Vagina (tissue), 2 donors: ENCODE measurements around the gene CPZ. TPM values are rescaled to one million over a fixed set of nuclear protein-coding genes. Genes with fewer than 3 reads are reported as not detected.

ENCODE experiments used
- DNase-seq, 2 donors: peaks; one replicate each; pipeline ENCODE4 v3.0.0-alpha.2; 2017; ENCODE audit errors: extremely low spot score in 2 of 2
- H3K27ac ChIP-seq: fragments of 200-600 bp; sonication (generic); one replicate; pipeline ENCODE4 v1.5.1; 2019
- H3K27me3 ChIP-seq: fragments of 200-600 bp; sonication (generic); one replicate; pipeline ENCODE4 v1.5.1; 2019
- H3K36me3 ChIP-seq, 2 donors: fragments of 200-600 bp; sonication (generic); one replicate each; pipeline ENCODE4 v1.5.1; 2017 to 2019
- H3K4me1 ChIP-seq: fragments of 200-600 bp; sonication (generic); one replicate; pipeline ENCODE4 v1.5.1; 2019
- H3K4me3 ChIP-seq, 2 donors: fragments of 200-600 bp; sonication (generic); 1 replicate in 1 of 2; 2 replicates in 1 of 2; pipeline ENCODE4 v1.5.1; 2016 to 2019
- H3K9me3 ChIP-seq: fragments of 200-600 bp; sonication (generic); one replicate; pipeline ENCODE4 v1.5.1; 2019
- POLR2A ChIP-seq, 2 donors: fragments of 450-650 bp; IDR thresholded peaks; one replicate each; pipeline ENCODE4 v1.6.1; 2017; ENCODE audit warnings: antibody characterized with exemption in 2 of 2, mild to moderate bottlenecking in 2 of 2, moderate library complexity in 2 of 2
- POLR2AphosphoS5 ChIP-seq, 2 donors: sonication (generic); formaldehyde crosslinking; IDR thresholded peaks; one replicate each; pipeline ENCODE4 v1.9.0; 2017; ENCODE audit warnings: antibody characterized with exemption in 2 of 2, mild to moderate bottlenecking in 2 of 2, low read depth in 1 of 2; ENCODE audit not compliant: insufficient read depth in 1 of 2
- intact Hi-C: fragments of 100-400 bp; cut with DNase I; formaldehyde crosslinking; loops from one replicate; pipeline ENCODE4 v1.15.1; 2023
- total RNA-seq: library from RNA; depleted of rRNA; stranded (reverse); fragments of >200 nt; gene quantifications from one replicate; pipeline ENCODE4 v1.2.3, GENCODE V29; 2016
- TF ChIP-seq, protein P1 (sequence below), 3 experiments: fragments of 450-650 bp in 2 of 3; fragments of 200-600 bp in 1 of 3; sonication (generic) in 1 of 3; IDR thresholded peaks; one replicate each; pipeline ENCODE4 v1.5.1; 2017 to 2019; ENCODE audit warnings: antibody characterized with exemption in 3 of 3, mild to moderate bottlenecking in 2 of 3, moderate library complexity in 2 of 3

CPZ gene
- total RNA-seq, 1 donor from 2014 or later, result 26.3 TPM

DNA sequence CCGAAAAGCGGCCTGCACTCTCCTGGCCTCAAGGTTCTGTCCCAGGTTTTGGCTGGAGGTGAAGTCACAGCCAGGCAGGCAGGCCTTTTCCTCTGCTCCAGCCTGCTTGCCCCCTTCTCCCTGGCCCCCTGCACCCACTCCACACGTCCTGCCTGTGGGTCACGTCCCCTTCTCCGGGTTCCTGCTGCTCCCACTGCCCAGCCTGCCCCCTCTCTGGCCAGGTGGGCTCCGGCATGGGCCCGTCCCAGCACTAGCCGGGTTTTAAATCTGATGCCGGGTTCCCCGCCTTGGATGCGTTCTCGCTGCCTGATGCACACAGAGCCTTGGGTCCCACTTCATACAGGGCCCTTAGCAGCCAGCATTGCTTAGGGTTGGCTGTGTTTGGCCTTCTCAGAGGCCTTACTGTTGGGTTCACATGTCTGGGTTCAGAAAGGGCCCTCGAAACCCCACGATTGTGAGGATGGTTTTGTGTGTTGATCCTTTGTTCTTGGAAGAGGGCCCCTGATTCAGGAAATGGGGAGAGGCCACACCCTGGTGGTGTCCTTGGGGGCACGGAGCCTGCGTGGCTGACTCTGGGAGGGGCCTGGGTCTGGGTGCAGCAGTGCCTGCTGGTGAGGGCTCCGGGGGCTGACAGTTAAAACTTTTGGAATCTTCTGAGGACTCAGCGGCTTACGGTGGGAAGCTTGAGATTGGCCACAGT, 6.0 kb downstream of the CPZ start:
- intact Hi-C loops, result no loop called here
- Histone ChIP-seq H3K9me3 (no peaks in the 10 kb centered on the region), H3K4me3 (no peak overlapping the region), H3K27me3 (no peaks in the 10 kb centered on the region), H3K36me3 (no peaks in the 10 kb centered on the region), H3K4me1 (peaks cover 29% of the 10 kb centered on the region), H3K27ac (peak overlapping the region; percentile 56)
- DNase-seq, result no peak
- TF ChIP-seq, protein P1, sequence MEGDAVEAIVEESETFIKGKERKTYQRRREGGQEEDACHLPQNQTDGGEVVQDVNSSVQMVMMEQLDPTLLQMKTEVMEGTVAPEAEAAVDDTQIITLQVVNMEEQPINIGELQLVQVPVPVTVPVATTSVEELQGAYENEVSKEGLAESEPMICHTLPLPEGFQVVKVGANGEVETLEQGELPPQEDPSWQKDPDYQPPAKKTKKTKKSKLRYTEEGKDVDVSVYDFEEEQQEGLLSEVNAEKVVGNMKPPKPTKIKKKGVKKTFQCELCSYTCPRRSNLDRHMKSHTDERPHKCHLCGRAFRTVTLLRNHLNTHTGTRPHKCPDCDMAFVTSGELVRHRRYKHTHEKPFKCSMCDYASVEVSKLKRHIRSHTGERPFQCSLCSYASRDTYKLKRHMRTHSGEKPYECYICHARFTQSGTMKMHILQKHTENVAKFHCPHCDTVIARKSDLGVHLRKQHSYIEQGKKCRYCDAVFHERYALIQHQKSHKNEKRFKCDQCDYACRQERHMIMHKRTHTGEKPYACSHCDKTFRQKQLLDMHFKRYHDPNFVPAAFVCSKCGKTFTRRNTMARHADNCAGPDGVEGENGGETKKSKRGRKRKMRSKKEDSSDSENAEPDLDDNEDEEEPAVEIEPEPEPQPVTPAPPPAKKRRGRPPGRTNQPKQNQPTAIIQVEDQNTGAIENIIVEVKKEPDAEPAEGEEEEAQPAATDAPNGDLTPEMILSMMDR (IDR thresholded peaks at IDR 0.05), result no peak
- TF ChIP-seq POLR2A (IDR thresholded peaks at IDR 0.05) (no peak), POLR2AphosphoS5 (IDR thresholded peaks at IDR 0.05; ENCODE audit: insufficient read depth in 1 of 2, low read depth in 1 of 2) (no peak)

DNA sequence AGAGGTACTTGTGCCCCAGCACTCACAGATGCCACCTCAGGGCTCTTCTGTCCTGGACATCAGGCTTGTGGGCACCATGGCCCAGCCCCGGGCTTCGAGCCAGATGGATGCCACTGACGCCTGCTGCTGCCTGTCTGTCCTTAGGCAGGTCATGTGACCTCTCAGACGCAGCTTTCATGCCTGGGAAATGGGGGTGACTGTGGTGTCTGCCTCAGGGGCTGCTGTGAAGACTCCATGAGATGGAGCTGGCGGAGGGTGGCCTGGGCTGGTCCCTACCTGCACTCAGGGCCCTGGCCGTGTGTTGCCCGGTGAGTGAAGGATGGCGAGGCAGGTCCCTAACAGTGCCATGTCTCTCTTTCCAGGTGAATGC, 6.5 kb downstream of the CPZ start:
- H3K27me3 ChIP-seq, result no peaks in the 10 kb centered on the region
- H3K4me1 ChIP-seq, result peaks cover 29% of the 10 kb centered on the region
- intact Hi-C loops, result no loop called here
- H3K4me3 ChIP-seq, result no peak overlapping the region
- no peak for DNase-seq
- no peaks in the 10 kb centered on the region for H3K36me3 ChIP-seq
- H3K9me3 ChIP-seq, result no peaks in the 10 kb centered on the region
- peak overlapping the region; percentile 56 for H3K27ac ChIP-seq
- TF ChIP-seq POLR2AphosphoS5 (IDR thresholded peaks at IDR 0.05; ENCODE audit: insufficient read depth in 1 of 2, low read depth in 1 of 2), result no peak
- TF ChIP-seq, protein P1 (IDR thresholded peaks at IDR 0.05), result no peak
- TF ChIP-seq POLR2A (IDR thresholded peaks at IDR 0.05), result no peak

DNA sequence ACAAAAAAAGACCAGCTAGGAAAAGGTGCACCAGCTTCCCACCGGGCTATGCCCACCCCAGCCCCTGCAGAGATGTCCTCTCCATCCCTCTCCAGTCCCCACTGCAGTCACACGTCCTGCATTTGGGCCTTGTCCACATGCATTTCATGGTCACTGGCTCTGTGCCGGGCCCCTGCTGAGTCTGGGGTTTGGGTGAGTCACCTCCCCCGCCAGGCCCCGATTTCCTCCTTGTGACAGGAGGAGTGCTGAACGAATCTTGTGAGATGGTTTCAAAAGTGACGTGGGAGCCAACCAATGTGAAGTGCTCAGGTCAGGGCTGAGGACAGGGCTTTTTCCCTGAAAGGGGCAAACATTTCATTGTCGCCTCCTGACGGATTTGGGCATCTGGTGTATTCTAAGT, 7.1 kb downstream of the CPZ start:
- Histone ChIP-seq H3K4me1 (peaks cover 29% of the 10 kb centered on the region), H3K27me3 (no peaks in the 10 kb centered on the region), H3K27ac (peak overlapping the region; percentile 56), H3K9me3 (no peaks in the 10 kb centered on the region), H3K4me3 (no peak overlapping the region), H3K36me3 (no peaks in the 10 kb centered on the region)
- DNase-seq, result no peak
- intact Hi-C loops, result no loop called here
- peak in 1 of 2 donors; percentile 29 for TF ChIP-seq POLR2AphosphoS5 (IDR thresholded peaks at IDR 0.05; ENCODE audit: insufficient read depth in 1 of 2, low read depth in 1 of 2)
- TF ChIP-seq, protein P1 (IDR thresholded peaks at IDR 0.05), result no peak

DNA sequence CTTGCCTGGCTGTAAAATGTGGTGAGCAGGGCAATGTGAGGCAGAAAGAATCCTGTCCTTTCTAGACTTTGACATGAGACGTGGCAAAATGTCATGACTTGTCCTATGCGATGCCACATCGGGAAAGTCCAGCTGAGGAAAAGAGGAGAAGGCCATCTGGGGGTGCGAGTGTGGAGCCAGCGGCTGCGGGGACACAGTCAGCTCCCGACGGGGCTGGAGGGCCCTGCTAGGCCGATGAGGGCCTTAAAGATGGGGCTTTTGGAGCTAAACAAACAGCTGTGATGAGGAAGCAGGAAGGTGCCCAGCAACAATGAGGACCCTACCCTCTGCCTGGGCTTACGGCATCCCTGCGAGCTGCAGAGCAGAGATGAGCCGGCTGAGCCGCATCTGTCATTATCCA, 7.7 kb downstream of the CPZ start:
- Histone ChIP-seq H3K4me1 (peaks cover 25% of the 10 kb centered on the region), H3K27me3 (no peaks in the 10 kb centered on the region), H3K36me3 (no peaks in the 10 kb centered on the region), H3K4me3 (no peak overlapping the region), H3K9me3 (no peaks in the 10 kb centered on the region), H3K27ac (no peak overlapping the region)
- DNase-seq, result no peak
- TF ChIP-seq POLR2AphosphoS5 (IDR thresholded peaks at IDR 0.05; ENCODE audit: insufficient read depth in 1 of 2, low read depth in 1 of 2), result no peak
- TF ChIP-seq, protein P1 (IDR thresholded peaks at IDR 0.05), result no peak
- no peak for TF ChIP-seq POLR2A (IDR thresholded peaks at IDR 0.05)
- intact Hi-C loops, result no loop called here

DNA sequence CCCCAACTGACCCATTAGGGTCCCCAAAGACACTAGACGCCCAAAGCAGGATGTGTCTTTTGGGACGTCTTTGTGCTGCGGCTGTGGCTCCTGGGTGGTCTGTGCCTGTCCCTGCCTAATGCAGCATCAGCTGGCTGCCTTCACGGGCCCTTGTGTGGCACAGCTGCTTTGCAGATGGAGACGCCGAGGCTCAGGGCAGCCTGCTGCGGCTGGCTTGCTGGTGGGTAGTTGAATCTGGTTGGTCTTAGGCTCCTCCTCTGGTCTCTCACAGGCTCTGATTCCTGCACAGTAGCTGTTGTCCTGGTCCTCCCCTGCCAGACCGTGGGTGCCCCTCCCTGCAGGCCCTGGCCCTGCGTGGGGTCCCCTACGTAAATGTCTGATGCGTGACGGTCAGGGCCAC, 8.1 kb downstream of the CPZ start:
- Histone ChIP-seq H3K36me3 (no peaks in the 10 kb centered on the region), H3K4me1 (peaks cover 20% of the 10 kb centered on the region), H3K27ac (no peak overlapping the region), H3K9me3 (no peaks in the 10 kb centered on the region), H3K4me3 (no peak overlapping the region), H3K27me3 (no peaks in the 10 kb centered on the region)
- intact Hi-C loops, result no loop called here
- TF ChIP-seq, protein P1 (IDR thresholded peaks at IDR 0.05), result no peak
- no peak for TF ChIP-seq POLR2A (IDR thresholded peaks at IDR 0.05)
- no peak for TF ChIP-seq POLR2AphosphoS5 (IDR thresholded peaks at IDR 0.05; ENCODE audit: insufficient read depth in 1 of 2, low read depth in 1 of 2)
- no peak for DNase-seq
